ENCODE measurements around the gene AGER.

DNA sequence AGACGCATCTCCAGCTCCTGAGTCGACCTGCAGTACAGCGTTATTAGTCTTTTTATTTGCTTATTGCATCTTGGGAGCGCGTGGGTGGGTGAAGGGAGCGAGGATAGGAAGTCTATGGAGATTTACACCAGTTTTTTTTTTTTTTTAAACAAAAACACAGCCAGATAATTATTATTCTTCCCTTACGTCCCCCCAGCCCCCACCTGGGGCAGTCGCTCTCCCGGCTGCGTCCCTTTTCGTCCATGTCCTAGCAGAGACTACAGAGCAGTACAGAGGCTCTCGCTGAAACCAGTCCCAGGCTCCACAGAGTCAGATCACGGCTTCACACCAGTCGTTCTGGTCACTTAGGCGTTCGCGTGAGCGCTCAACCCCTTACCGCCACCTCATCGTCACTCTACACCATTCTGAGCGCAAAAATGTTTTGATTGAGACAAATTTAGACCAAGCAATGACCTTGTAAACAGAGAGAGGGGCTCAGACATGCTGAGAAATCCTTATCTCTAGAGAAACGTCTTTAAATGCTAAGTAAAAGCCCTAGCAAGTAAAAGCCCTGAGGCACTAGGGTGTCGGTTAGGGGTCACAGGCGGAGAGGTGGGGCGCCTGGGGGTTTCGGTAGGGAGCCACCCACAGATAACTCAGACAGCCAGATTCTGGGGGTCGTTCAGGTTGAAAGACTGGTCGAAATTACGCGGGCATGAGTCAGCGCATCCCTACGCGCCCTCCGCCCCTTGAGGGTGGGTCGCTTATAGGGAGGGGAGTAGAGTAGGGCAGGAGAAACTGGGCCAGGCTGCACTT lies 31.1 kb downstream of the AGER start:
- TF ChIP-seq, protein P1, sequence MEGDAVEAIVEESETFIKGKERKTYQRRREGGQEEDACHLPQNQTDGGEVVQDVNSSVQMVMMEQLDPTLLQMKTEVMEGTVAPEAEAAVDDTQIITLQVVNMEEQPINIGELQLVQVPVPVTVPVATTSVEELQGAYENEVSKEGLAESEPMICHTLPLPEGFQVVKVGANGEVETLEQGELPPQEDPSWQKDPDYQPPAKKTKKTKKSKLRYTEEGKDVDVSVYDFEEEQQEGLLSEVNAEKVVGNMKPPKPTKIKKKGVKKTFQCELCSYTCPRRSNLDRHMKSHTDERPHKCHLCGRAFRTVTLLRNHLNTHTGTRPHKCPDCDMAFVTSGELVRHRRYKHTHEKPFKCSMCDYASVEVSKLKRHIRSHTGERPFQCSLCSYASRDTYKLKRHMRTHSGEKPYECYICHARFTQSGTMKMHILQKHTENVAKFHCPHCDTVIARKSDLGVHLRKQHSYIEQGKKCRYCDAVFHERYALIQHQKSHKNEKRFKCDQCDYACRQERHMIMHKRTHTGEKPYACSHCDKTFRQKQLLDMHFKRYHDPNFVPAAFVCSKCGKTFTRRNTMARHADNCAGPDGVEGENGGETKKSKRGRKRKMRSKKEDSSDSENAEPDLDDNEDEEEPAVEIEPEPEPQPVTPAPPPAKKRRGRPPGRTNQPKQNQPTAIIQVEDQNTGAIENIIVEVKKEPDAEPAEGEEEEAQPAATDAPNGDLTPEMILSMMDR (IDR thresholded peaks at IDR 0.05): no peak
- no peak for TF ChIP-seq POLR2A (IDR thresholded peaks at IDR 0.05)
